T-helper 17 cell (primary cell): ENCODE measurements around the gene PLCXD3. TPM values are rescaled to one million over a fixed set of nuclear protein-coding genes. Genes with fewer than 3 reads are reported as not detected.

Experiments
- ATAC-seq: fragments of 150-1000 bp; cut with Tn5 transposase; 2 replicates; pipeline ENCODE4 v1.10.0; 2021; ENCODE audit warnings: mild to moderate bottlenecking, moderate library complexity
- DNase-seq, 3 donors: peaks; one replicate each; pipeline versions ENCODE4 v3.0.0 to v3.0.0-alpha.2; 2020 to 2021
- H3K9me3 ChIP-seq: one replicate; pipeline ENCODE4 v1.7.0; 2013; ENCODE audit warnings: low read length, mild to moderate bottlenecking; ENCODE audit not compliant: control insufficient read depth, poor library complexity, severe bottlenecking
- H3K27ac Mint-ChIP-seq: one replicate; pipeline ENCODE4 v1.8.0; 2022; ENCODE audit warnings: mild to moderate bottlenecking, moderate library complexity, mixed read lengths
- H3K27me3 Mint-ChIP-seq: one replicate; pipeline ENCODE4 v1.8.0; 2022; ENCODE audit warnings: mixed read lengths
- H3K36me3 Mint-ChIP-seq: one replicate; pipeline ENCODE4 v1.8.0; 2022; ENCODE audit warnings: low read depth, mixed read lengths
- H3K4me1 Mint-ChIP-seq: one replicate; pipeline ENCODE4 v1.8.0; 2022; ENCODE audit warnings: mild to moderate bottlenecking, mixed read lengths
- H3K4me3 Mint-ChIP-seq: one replicate; pipeline ENCODE4 v1.8.0; 2022; ENCODE audit warnings: mild to moderate bottlenecking, moderate library complexity, mixed read lengths
- total RNA-seq, 4 donors: library from RNA in 2 of 4; stranded (reverse) in 2 of 4; gene quantifications; one replicate each; pipeline ENCODE4 v1.2.3 and lab custom pipeline; 2022 to 2026

PLCXD3 gene
- total RNA-seq, 2 donors from 2014 or later: not detected

GRCh38 chr5:41418220-41419031 lies 92.0 kb downstream of the PLCXD3 start:
- Mint-ChIP-seq H3K27ac (no peak overlapping the region), H3K36me3 (no peaks in the 10 kb centered on the region), H3K4me1 (no peaks in the 10 kb centered on the region), H3K4me3 (no peak overlapping the region), H3K27me3 (no peaks in the 10 kb centered on the region)
- ATAC-seq: no peak
- no peak for DNase-seq
- H3K9me3 ChIP-seq: no peaks in the 10 kb centered on the region

- H3K9me3 ChIP-seq: no peaks in the 10 kb centered on the region
- H3K27me3 Mint-ChIP-seq: no peaks in the 10 kb centered on the region
- H3K36me3 Mint-ChIP-seq: no peaks in the 10 kb centered on the region
- ATAC-seq (no peak), DNase-seq (no peak)
- H3K4me3 Mint-ChIP-seq: no peak overlapping the region
- no peaks in the 10 kb centered on the region for H3K4me1 Mint-ChIP-seq
- H3K27ac Mint-ChIP-seq: no peak overlapping the region
Observed at GRCh38 chr5:41416336-41416735, 94.1 kb downstream of the PLCXD3 start.

- ATAC-seq (no peak), DNase-seq (no peak)
- Mint-ChIP-seq H3K4me3 (no peak overlapping the region), H3K4me1 (no peaks in the 10 kb centered on the region), H3K27ac (no peak overlapping the region), H3K27me3 (no peaks in the 10 kb centered on the region), H3K36me3 (no peaks in the 10 kb centered on the region)
- H3K9me3 ChIP-seq: no peaks in the 10 kb centered on the region
Observed at GRCh38 chr5:41415242-41415641, 95.2 kb downstream of the PLCXD3 start.

- H3K9me3 ChIP-seq: no peaks in the 10 kb centered on the region
- no peak for DNase-seq
- Mint-ChIP-seq H3K4me1 (no peaks in the 10 kb centered on the region), H3K36me3 (no peaks in the 10 kb centered on the region), H3K4me3 (no peak overlapping the region), H3K27me3 (no peaks in the 10 kb centered on the region), H3K27ac (no peak overlapping the region)
- ATAC-seq: no peak
Observed at GRCh38 chr5:41414598-41414997, 95.8 kb downstream of the PLCXD3 start.

- Mint-ChIP-seq H3K36me3 (no peaks in the 10 kb centered on the region), H3K27ac (no peak overlapping the region), H3K4me1 (no peaks in the 10 kb centered on the region), H3K27me3 (no peaks in the 10 kb centered on the region), H3K4me3 (no peak overlapping the region)
- no peaks in the 10 kb centered on the region for H3K9me3 ChIP-seq
- ATAC-seq (no peak), DNase-seq (no peak)
Observed at GRCh38 chr5:41413074-41413473, 97.3 kb downstream of the PLCXD3 start.

- Mint-ChIP-seq H3K4me3 (no peak overlapping the region), H3K4me1 (no peaks in the 10 kb centered on the region), H3K27ac (no peak overlapping the region), H3K36me3 (no peaks in the 10 kb centered on the region), H3K27me3 (no peaks in the 10 kb centered on the region)
- H3K9me3 ChIP-seq: no peaks in the 10 kb centered on the region
- DNase-seq: no peak
- no peak for ATAC-seq
Observed at GRCh38 chr5:41412496-41412895, 97.9 kb downstream of the PLCXD3 start.

GRCh38 chr5:41410737-41411136 lies 99.7 kb downstream of the PLCXD3 start:
- Mint-ChIP-seq H3K4me3 (no peak overlapping the region), H3K4me1 (no peaks in the 10 kb centered on the region), H3K36me3 (no peaks in the 10 kb centered on the region), H3K27me3 (no peaks in the 10 kb centered on the region), H3K27ac (no peak overlapping the region)
- no peak for DNase-seq
- ATAC-seq: no peak
- H3K9me3 ChIP-seq: no peaks in the 10 kb centered on the region

GRCh38 chr5:41410307-41410706 lies 100.1 kb downstream of the PLCXD3 start:
- ATAC-seq: no peak
- DNase-seq: no peak
- Mint-ChIP-seq H3K36me3 (no peaks in the 10 kb centered on the region), H3K4me3 (no peak overlapping the region), H3K4me1 (no peaks in the 10 kb centered on the region), H3K27me3 (no peaks in the 10 kb centered on the region), H3K27ac (no peak overlapping the region)
- H3K9me3 ChIP-seq: no peaks in the 10 kb centered on the region

GRCh38 chr5:41408676-41409443 lies 101.5 kb downstream of the PLCXD3 start:
- Mint-ChIP-seq H3K36me3 (no peaks in the 10 kb centered on the region), H3K27me3 (no peaks in the 10 kb centered on the region), H3K27ac (no peak overlapping the region), H3K4me3 (no peak overlapping the region), H3K4me1 (no peaks in the 10 kb centered on the region)
- DNase-seq (no peak), ATAC-seq (no peak)
- no peaks in the 10 kb centered on the region for H3K9me3 ChIP-seq

GRCh38 chr5:41406936-41407335 lies 103.5 kb downstream of the PLCXD3 start:
- no peak overlapping the region for H3K27ac Mint-ChIP-seq
- no peak for DNase-seq
- no peaks in the 10 kb centered on the region for H3K27me3 Mint-ChIP-seq
- no peak overlapping the region for H3K4me3 Mint-ChIP-seq
- ATAC-seq: no peak
- H3K9me3 ChIP-seq: no peaks in the 10 kb centered on the region
- no peaks in the 10 kb centered on the region for H3K4me1 Mint-ChIP-seq
- no peaks in the 10 kb centered on the region for H3K36me3 Mint-ChIP-seq

- ATAC-seq (no peak), DNase-seq (no peak)
- Mint-ChIP-seq H3K4me1 (no peaks in the 10 kb centered on the region), H3K27me3 (no peaks in the 10 kb centered on the region), H3K4me3 (no peak overlapping the region), H3K27ac (no peak overlapping the region), H3K36me3 (no peaks in the 10 kb centered on the region)
- no peaks in the 10 kb centered on the region for H3K9me3 ChIP-seq
Observed at GRCh38 chr5:41406424-41406823, 104.0 kb downstream of the PLCXD3 start.

GRCh38 chr5:41404757-41405156 lies 105.6 kb downstream of the PLCXD3 start:
- no peaks in the 10 kb centered on the region for H3K27me3 Mint-ChIP-seq
- H3K27ac Mint-ChIP-seq: no peak overlapping the region
- ATAC-seq (no peak), DNase-seq (no peak)
- H3K36me3 Mint-ChIP-seq: no peaks in the 10 kb centered on the region
- no peak overlapping the region for H3K4me3 Mint-ChIP-seq
- no peaks in the 10 kb centered on the region for H3K4me1 Mint-ChIP-seq
- no peaks in the 10 kb centered on the region for H3K9me3 ChIP-seq

GRCh38 chr5:41403846-41404245 lies 106.6 kb downstream of the PLCXD3 start:
- Mint-ChIP-seq H3K4me3 (no peak overlapping the region), H3K27me3 (no peaks in the 10 kb centered on the region), H3K36me3 (no peaks in the 10 kb centered on the region), H3K4me1 (no peaks in the 10 kb centered on the region), H3K27ac (no peak overlapping the region)
- ATAC-seq (no peak), DNase-seq (no peak)
- no peaks in the 10 kb centered on the region for H3K9me3 ChIP-seq

- Mint-ChIP-seq H3K4me3 (no peak overlapping the region), H3K36me3 (no peaks in the 10 kb centered on the region), H3K4me1 (no peaks in the 10 kb centered on the region), H3K27me3 (no peaks in the 10 kb centered on the region), H3K27ac (no peak overlapping the region)
- no peak for DNase-seq
- ATAC-seq: no peak
- H3K9me3 ChIP-seq: no peaks in the 10 kb centered on the region
Observed at GRCh38 chr5:41402845-41403244, 107.6 kb downstream of the PLCXD3 start.
